NCI-H82 treated with DMSO at 0.1 percent for 48 hours (cell line): ENCODE data around the gene PRR3.

ENCODE experiments used
- DNase-seq: peaks from one replicate; lab custom pipeline; 2025; ENCODE audit not compliant: unreplicated experiment; lab: John Stamatoyannopoulos, UW

Gene PRR3

DNA sequence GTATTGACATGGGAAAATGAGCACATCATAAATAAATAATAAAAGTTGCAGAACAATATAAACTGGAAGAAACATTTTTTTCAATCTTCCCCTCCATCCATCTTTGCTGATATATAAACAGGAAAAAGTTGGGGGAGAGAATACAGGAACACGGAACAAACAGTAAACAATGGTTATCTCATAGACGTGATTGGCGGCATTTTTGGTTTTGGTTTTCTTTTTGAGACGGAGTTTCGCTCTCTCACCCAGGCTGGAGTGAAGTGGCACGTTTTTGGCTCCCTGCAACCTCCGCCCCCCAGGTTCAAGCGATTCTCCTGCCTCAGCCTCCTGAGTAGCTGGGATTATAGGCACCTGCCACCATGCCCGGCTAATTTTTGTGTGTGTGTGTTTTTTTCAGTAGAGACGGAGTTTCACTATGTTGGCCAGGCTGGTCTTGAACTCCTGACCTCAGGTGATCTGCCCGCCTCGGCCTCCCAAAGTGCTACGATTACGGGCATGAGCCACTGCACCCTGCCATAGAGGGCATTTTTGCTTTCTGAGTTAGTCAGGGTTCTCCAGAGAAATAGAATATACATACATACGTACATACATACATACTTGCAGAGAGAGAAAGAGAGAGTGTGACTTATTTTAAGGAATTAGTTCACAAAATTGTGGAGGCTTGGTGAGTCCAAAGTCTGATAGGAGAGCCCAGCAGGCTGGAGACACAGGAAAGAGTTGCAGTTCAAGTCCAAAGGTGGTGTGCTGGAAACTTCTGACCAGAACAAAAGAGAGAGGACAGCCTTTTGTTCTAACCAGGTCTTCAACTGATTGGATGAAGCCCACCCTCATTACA lies 23.4 kb upstream of the PRR3 start:
- no peak for DNase-seq

DNA sequence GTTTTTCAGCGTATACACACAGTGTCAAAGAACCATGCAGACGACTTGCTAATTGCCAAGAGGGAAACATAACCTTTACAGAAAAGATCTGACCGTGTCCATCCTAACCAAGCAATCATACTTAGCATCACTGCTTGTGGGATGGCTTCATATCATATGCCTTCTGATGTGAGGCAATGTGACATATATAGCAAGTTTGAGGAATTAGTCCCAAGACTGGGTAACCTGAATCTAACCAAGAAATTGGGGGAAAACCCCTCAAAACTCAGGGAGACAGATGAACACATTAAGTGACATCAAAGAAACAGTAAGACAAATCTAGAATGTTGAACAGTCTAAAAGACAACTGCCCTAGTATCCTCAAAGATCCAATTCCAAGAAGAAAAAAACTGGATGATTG lies 19.2 kb upstream of the PRR3 start:
- DNase-seq = no peak

- DNase-seq = peak; percentile 57
Observed at GRCh38 chr6:30541515-30542403, 15.3 kb upstream of the PRR3 start.

DNA sequence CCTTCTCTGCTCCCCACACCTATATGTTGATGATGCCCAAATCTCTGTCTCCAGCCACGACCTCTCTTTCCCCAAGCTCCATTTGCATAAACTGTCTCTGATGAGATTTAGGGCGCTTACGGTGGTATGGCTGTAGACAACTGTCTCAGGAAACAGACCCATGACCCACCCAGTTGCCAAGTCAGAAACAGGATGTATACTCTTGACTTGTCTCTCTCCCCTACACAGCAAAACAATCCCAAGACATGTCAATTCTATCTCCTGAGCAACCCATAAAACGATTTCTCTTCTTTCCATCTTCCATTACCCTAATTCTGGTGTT lies 14.7 kb upstream of the PRR3 start:
- DNase-seq = no peak

GRCh38 chr6:30542915-30543314 lies 14.2 kb upstream of the PRR3 start:
- no peak for DNase-seq

- no peak for DNase-seq
Observed at GRCh38 chr6:30543821-30544220, 13.3 kb upstream of the PRR3 start.

DNA sequence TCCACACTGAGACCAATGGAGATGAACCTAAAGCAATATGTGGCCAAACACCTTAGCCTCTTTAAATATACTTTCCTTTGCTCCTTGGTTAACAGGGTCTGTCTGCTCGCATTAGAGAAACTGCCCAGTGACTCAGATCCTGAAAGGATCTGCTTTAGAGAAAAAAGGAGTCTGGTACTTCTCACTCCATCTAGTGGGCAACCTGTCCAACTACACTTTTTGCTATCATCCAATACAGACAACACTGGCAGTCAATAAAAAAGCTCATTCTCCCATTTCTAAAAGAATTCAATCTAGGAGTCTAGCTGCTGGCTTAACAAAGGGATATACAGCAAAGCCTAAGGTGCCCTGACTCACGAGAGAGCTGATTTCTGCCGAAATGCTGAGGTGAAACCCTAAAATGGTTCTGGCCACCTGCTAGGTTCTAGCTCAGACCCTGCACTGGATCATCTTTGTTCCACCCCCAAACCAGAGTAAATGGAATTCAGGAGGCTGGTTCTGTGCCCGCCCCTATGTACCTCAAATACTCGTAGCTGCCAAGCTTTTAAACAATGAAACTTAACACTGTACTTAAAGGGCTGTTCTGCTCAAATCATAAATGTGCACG lies 12.3 kb upstream of the PRR3 start:
- peak; percentile 36 for DNase-seq

DNA sequence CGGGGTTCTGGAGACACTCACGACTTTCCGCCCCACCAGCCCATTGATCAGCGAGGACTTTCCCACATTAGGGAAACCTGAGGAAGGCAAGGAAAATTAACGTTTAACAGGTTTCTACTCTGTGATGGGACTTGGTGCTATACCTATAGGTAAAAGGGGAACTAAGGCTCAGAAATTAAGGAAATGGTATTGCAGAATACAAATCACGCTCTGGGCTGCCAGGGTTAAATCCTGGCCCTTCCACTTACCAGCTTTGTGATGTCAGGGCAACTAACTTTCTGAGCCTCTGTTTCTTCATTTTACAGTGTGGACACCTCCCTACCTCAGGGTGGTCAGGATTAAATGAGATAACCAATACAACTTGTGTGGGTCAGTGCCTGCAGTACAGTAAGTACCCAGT lies 9.6 kb upstream of the PRR3 start:
- DNase-seq = no peak

DNA sequence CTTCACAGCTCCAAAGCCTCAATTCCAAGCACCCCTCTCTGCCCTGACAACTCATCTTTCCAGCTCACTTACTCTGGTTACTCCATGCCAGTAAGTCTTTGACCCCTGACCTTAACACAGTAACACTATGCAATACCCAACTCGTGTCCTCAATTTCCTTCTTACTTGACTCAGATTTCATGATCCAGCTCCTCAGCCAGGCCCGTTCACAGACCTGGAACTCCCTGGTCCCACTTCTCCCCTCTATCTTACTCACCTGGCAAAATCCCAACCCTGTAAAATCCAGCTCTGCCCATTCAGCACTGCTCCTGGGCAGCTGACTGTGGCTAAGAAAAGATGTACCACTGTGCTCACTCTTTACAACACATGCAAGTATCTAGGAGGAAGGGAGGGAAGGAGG lies 8.7 kb upstream of the PRR3 start:
- DNase-seq = no peak

- DNase-seq = no peak
Observed at GRCh38 chr6:30554404-30554803, 2.7 kb upstream of the PRR3 start.

DNA sequence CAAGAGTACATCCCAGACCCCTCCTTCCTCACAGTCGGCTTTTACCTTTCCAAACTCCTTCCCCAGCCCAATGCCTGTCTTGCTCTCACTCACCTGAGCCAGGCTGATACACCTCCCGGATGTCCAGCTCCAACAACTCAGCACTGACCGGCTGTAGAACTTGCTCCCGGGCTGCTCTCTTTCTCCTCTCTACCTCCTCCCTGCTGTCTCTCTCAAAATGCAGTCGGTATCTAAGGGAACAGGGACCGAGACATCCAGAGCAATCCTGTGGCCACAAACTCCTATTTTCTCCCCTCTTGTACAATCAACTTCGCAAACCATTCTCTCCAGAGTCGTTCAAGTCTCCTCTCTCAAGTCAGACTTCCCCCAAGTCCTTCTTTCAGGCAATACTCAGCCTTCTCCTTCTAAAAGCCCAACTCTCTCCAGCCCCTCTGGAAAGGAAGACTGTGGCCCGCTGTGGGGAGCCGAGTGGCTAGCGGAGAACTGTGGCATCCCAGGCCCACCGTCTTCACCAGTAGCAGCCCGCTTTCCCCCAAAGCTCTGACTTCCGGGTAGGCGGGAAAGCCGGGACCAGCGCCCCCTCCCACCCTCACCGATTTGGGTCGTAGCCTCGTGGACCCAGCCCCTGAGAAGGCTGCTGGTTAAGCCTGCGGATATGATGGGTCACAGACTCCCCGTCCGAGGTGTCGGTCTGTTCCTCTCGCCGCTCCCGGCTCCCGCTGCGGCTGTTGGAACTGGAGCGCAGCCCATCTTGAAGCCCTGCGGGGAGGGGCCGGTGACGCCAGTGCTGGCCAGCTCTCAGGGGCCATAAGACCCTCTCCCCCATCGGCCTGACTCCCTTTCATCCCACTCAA lies 1.9 kb upstream of the PRR3 start:
- no peak for DNase-seq

GRCh38 chr6:30555816-30556065 lies 1.4 kb upstream of the PRR3 start:
- DNase-seq = no peak

DNA sequence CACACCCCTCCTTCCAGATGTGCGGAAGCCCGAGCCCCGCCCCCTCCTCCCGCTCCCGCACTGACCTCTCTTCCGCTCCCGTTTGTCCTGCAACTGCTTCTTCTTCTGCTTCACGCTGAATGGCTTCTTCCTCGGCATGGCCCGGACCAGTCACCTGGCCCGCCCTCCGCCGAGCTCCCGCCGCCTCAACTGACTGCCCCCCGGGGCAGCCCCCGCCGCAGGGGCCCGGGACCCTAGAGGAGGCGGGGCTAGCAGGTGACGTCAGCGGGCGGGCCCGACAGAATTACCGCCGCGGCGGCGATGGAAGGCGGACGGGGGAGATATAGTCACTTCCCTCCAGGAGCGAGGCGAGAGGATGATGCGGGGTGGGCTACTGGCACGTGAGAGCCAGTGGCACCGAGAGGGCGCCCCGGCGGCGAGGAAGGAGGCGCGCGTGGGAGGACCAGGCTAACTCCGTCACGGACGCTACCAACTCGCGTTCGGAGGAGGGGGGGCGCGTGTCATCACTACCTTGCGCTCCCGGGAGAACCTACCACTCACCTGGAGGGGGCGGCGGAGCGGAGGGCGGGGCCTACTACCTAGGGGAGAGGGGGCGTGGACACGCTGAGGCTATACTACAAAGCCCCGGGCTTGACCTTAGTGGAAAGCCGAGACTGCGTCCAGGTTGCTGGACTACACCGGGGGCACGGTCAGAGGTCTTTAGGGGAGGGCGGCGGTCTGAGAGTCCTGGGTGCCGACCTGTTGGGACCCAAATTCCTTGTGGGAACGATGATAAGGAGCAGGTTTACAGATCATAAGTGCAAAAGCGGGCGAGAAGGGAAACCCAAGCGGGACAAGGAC lies 809 bp upstream of the PRR3 start, which contains the start of gene GNL1:
Gene GNL1 (minus strand): TSS at position 424 of the 840 bp plus-strand sequence. CDS start 286 bp downstream, at position 138.
- DNase-seq = peak; percentile 60

DNA sequence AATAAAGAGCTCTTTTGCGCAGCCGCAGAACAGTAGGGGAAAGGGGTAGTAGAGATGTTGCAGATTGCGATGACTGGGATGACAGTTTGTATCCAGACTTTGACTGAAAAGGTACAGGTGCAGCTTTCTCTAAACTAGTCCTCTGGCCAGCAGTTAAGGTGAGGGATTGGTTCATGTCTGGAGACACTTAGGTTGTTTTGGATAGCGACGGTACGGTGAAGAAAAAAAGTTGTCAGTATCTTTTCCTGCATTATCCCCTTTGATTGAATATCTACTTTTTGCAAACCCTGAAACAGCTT lies 537 bp downstream of the PRR3 start:
- no peak for DNase-seq

DNA sequence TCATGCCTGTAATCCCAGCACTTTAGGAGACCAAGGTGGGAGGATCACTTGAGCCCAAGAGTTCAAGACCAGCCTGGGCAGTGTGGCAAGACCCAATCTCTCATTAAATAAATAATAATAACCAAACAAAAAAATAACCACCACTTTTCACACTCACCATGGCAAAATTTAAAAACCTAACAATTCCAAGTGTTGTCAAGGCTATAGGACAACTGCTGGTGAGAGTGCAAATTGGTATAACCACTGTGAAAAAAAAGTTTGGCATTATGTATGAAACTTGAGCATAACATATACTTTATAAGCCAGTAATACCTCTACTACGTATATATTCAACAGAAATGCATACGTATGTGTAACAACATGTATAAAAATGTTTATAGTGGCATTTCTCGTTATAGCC lies 3.8 kb downstream of the PRR3 start:
- no peak for DNase-seq

GRCh38 chr6:30562470-30563425 lies 5.7 kb downstream of the PRR3 start:
- no peak for DNase-seq

DNA sequence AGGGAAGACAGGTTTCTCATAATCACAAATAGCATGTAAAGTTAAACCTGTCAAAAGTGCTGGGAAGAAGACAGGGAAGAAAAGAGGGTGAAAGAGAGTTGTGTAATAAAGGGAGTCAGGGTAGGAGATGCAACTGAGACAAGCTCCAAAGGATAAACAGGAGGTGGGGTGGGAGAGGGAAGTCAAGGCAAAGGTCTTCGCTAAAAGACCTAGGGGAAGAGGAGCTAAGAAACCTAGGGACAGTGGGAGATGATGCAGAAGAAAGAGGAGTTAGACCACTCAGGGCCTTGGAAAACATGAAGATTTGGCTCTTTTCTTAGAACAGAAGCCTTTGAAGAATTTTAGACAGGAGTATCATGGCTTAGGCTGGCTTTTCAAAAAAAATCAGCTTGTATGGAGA lies 7.0 kb downstream of the PRR3 start:
- no peak for DNase-seq

DNA sequence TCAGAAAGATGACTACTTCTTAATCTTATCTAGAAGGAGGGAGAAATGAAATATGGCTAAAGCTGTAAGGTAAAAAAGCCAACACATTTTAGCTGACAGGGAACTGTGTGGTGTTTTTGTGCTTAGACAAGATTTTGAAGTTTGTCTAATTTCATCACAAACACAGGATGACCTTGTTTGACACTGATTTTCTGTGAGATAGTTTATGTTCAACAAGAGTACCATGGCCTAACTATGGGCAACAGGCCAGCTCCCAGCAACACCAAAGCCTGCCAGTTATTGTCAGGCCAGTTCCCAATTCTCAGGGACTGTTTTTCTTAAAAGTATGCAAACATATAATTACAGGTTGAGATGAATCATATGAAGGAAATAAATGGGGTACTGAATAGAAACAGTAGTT lies 8.7 kb downstream of the PRR3 start:
- no peak for DNase-seq

GRCh38 chr6:30568245-30568644 lies 11.2 kb downstream of the PRR3 start:
- no peak for DNase-seq
